WTC11 (cell line): ENCODE results near the gene UBXN4. TPM values are rescaled to one million over a fixed set of nuclear protein-coding genes. Genes with fewer than 3 reads are reported as not detected.

Source experiments
- ATAC-seq: fragments of 200-7000 bp; cut with Tn5 transposase; 2 replicates; pipeline ENCODE4 v1.10.0; 2021; ENCODE audit warnings: mild to moderate bottlenecking, moderate library complexity
- CTCF ChIA-PET: fragments of 300-600 bp; sonication (Branson Sonifier 250); formaldehyde crosslinking; loops from one replicate; lab custom pipeline; 2021; ENCODE audit warnings: antibody characterized with exemption; lab: Charles Lee
- POLR2A ChIA-PET: fragments of 350-600 bp; sonication (Branson Sonifier 250); formaldehyde crosslinking; loops from one replicate; lab custom pipeline; 2021; ENCODE audit warnings: antibody characterized with exemption; lab: Charles Lee
- DNase-seq: peaks from one replicate; pipeline ENCODE4 v3.0.0; 2021; ENCODE audit warnings: low spot score
- H3K27ac Mint-ChIP-seq: 2 replicates; pipeline ENCODE4 v1.8.0; 2021; ENCODE audit warnings: mixed read lengths
- H3K27me3 Mint-ChIP-seq: 2 replicates; pipeline ENCODE4 v1.8.0; 2021; ENCODE audit warnings: low read depth, mild to moderate bottlenecking, moderate library complexity, mixed read lengths
- H3K36me3 Mint-ChIP-seq: 2 replicates; pipeline ENCODE4 v1.8.0; 2021; ENCODE audit warnings: mixed read lengths
- H3K4me1 Mint-ChIP-seq: 2 replicates; pipeline ENCODE4 v1.8.0; 2022; ENCODE audit warnings: mixed read lengths
- H3K4me3 Mint-ChIP-seq: 2 replicates; pipeline ENCODE4 v1.8.0; 2021; ENCODE audit warnings: mild to moderate bottlenecking, moderate library complexity, mixed read lengths
- H3K9me3 Mint-ChIP-seq: 2 replicates; pipeline ENCODE4 v1.8.0; 2021; ENCODE audit warnings: mixed read lengths
- ATF1 ChIP-seq: sonication (generic); formaldehyde crosslinking; IDR thresholded peaks from 2 replicates; pipeline ENCODE4 v1.8.1; 2023; ENCODE audit warnings: mild to moderate bottlenecking, moderate library complexity, missing genetic modification reagents
- CBFB ChIP-seq: sonication (generic); formaldehyde crosslinking; IDR thresholded peaks from 2 replicates; pipeline ENCODE4 v1.8.1; 2022; ENCODE audit warnings: mild to moderate bottlenecking, low read depth, missing genetic modification reagents
- CREB1 ChIP-seq: sonication (generic); formaldehyde crosslinking; IDR thresholded peaks from 2 replicates; pipeline ENCODE4 v1.8.0; 2023; ENCODE audit warnings: mild to moderate bottlenecking, missing genetic modification reagents
- CREM ChIP-seq: sonication (generic); formaldehyde crosslinking; IDR thresholded peaks from 2 replicates; pipeline ENCODE4 v1.8.1; 2022; ENCODE audit warnings: mild to moderate bottlenecking, missing genetic modification reagents, moderate library complexity
- EMX1 ChIP-seq: fragments of 250-450 bp; sonication (Bioruptor Pico); IDR thresholded peaks from 2 replicates; pipeline ENCODE4 v1.8.0; 2021; ENCODE audit warnings: mild to moderate bottlenecking
- FOXJ3 ChIP-seq: sonication (generic); formaldehyde crosslinking; IDR thresholded peaks from 2 replicates; pipeline ENCODE4 v1.9.0; 2021; ENCODE audit warnings: missing genetic modification reagents, mild to moderate bottlenecking, borderline replicate concordance
- GABPB1 ChIP-seq: sonication (generic); formaldehyde crosslinking; IDR thresholded peaks from 2 replicates; pipeline ENCODE4 v1.8.1; 2023; ENCODE audit warnings: mild to moderate bottlenecking, missing genetic modification reagents
- HMGA2 ChIP-seq: fragments of 250-450 bp; sonication (Bioruptor Pico); IDR thresholded peaks from 2 replicates; pipeline ENCODE4 v1.4.0; 2021; ENCODE audit warnings: mild to moderate bottlenecking, moderate library complexity
- NFATC4 ChIP-seq: fragments of 250-450 bp; sonication (Bioruptor Pico); IDR thresholded peaks from 2 replicates; pipeline ENCODE4 v1.9.0; 2021; ENCODE audit warnings: mild to moderate bottlenecking
- RORB ChIP-seq: fragments of 250-450 bp; sonication (Bioruptor Pico); IDR thresholded peaks from 2 replicates; pipeline ENCODE4 v1.9.0; 2021; ENCODE audit warnings: mild to moderate bottlenecking
- TEAD1 ChIP-seq: sonication (generic); formaldehyde crosslinking; IDR thresholded peaks from 2 replicates; pipeline ENCODE4 v1.8.0; 2022; ENCODE audit warnings: mild to moderate bottlenecking, missing genetic modification reagents
- TP53 ChIP-seq: sonication (generic); formaldehyde crosslinking; IDR thresholded peaks from 2 replicates; pipeline ENCODE4 v1.8.1; 2023; ENCODE audit warnings: mild to moderate bottlenecking, missing genetic modification reagents
- ZNF138 ChIP-seq: sonication (generic); formaldehyde crosslinking; conservative IDR thresholded peaks from 2 replicates; pipeline ENCODE4 v1.8.1; 2022; ENCODE audit warnings: mild to moderate bottlenecking, moderate library complexity, missing genetic modification reagents
- ZNF416 ChIP-seq: fragments of 250-450 bp; sonication (Bioruptor Pico); IDR thresholded peaks from 2 replicates; pipeline ENCODE4 v1.9.0; 2021; ENCODE audit warnings: mild to moderate bottlenecking, inconsistent platforms
- total RNA-seq: library from RNA; stranded (reverse); gene quantifications from 3 replicates; pipeline ENCODE4 v1.2.3, GENCODE V29; 2021
- TF ChIP-seq, protein P1 (sequence below): sonication (generic); formaldehyde crosslinking; IDR thresholded peaks from 2 replicates; pipeline ENCODE4 v1.8.1; 2023; ENCODE audit warnings: mild to moderate bottlenecking, moderate library complexity, missing genetic modification reagents
- TF ChIP-seq, protein P2 (sequence below): sonication (generic); formaldehyde crosslinking; IDR thresholded peaks from 2 replicates; pipeline ENCODE4 v1.8.1; 2022; ENCODE audit warnings: mild to moderate bottlenecking, missing genetic modification reagents, moderate library complexity, borderline replicate concordance
- TF ChIP-seq, protein P3 (sequence below): sonication (generic); formaldehyde crosslinking; IDR thresholded peaks from 2 replicates; pipeline ENCODE4 v1.8.0; 2023; ENCODE audit warnings: mild to moderate bottlenecking, missing genetic modification reagents
- TF ChIP-seq, protein P4 (sequence below): sonication (generic); formaldehyde crosslinking; IDR thresholded peaks from 2 replicates; pipeline ENCODE4 v1.8.1; 2023; ENCODE audit warnings: mild to moderate bottlenecking, missing genetic modification reagents
- TF ChIP-seq, protein P5 (sequence below): fragments of 200-600 bp; IDR thresholded peaks from 2 replicates; pipeline ENCODE4 v1.8.0; 2022; ENCODE audit warnings: antibody characterized with exemption
- TF ChIP-seq, protein P6 (sequence below): sonication (generic); formaldehyde crosslinking; IDR thresholded peaks from 2 replicates; pipeline ENCODE4 v1.8.0; 2022; ENCODE audit warnings: mild to moderate bottlenecking, missing genetic modification reagents

UBXN4 gene
- total RNA-seq, 1 experiment from 2014 or later: 68.1 TPM

DNA sequence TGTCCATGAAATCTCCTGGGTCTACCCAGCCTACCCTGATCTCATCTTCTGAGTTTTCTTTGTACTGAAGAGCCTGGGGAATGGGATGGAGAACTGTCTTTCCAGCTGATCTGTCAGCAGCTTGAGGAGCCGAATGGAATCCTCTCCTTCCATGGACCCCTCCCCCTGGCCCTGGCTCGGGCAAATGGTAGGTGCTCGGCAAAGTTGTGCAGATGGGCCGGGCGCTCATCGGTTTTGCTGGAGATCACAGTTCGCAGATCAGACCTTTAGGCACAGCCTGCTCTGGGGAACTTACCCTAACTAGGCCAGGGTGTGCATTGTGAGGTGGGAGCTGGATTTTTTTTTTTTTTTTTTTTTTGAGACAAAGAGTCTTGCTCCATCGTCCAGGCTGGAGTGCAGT, 55.0 kb downstream of the UBXN4 start:
- Mint-ChIP-seq H3K4me3 (no peak overlapping the region), H3K4me1 (peaks cover 7% of the 10 kb centered on the region; the same call in 1 of the 2 replicates), H3K27ac (no peak overlapping the region), H3K9me3 (peaks cover 28% of the 10 kb centered on the region), H3K27me3 (no peaks in the 10 kb centered on the region), H3K36me3 (peaks cover 16% of the 10 kb centered on the region)
- ATAC-seq (no peak), DNase-seq (no peak)
- POLR2A ChIA-PET: interaction anchor here (0.6 kb wide), 3 partner anchors 183 to 871 kb away, joined by 3 read pairs; no protein-coding TSS in a partner anchor
- CTCF ChIA-PET: interaction anchor here (0.7 to 2.6 kb wide), 7 partner anchors 12 to 808 kb away, joined by 3 to 26 read pairs (median 3); no protein-coding TSS in a partner anchor
- TF ChIP-seq, protein P1, sequence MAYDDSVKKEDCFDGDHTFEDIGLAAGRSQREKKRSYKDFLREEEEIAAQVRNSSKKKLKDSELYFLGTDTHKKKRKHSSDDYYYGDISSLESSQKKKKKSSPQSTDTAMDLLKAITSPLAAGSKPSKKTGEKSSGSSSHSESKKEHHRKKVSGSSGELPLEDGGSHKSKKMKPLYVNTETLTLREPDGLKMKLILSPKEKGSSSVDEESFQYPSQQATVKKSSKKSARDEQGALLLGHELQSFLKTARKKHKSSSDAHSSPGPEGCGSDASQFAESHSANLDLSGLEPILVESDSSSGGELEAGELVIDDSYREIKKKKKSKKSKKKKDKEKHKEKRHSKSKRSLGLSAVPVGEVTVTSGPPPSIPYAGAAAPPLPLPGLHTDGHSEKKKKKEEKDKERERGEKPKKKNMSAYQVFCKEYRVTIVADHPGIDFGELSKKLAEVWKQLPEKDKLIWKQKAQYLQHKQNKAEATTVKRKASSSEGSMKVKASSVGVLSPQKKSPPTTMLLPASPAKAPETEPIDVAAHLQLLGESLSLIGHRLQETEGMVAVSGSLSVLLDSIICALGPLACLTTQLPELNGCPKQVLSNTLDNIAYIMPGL (CRISPR knock-in tag): no peak
- no peak for TF ChIP-seq FOXJ3 (CRISPR knock-in tag)
- no peak for TF ChIP-seq ATF1 (CRISPR knock-in tag)
- TF ChIP-seq, protein P2, sequence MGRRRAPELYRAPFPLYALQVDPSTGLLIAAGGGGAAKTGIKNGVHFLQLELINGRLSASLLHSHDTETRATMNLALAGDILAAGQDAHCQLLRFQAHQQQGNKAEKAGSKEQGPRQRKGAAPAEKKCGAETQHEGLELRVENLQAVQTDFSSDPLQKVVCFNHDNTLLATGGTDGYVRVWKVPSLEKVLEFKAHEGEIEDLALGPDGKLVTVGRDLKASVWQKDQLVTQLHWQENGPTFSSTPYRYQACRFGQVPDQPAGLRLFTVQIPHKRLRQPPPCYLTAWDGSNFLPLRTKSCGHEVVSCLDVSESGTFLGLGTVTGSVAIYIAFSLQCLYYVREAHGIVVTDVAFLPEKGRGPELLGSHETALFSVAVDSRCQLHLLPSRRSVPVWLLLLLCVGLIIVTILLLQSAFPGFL: no peak
- TF ChIP-seq CREB1 (CRISPR knock-in tag): no peak
- no peak for TF ChIP-seq TP53 (CRISPR knock-in tag)
- no peak for TF ChIP-seq TEAD1 (CRISPR knock-in tag)
- TF ChIP-seq EMX1 (CRISPR knock-in tag): no peak
- TF ChIP-seq RORB (CRISPR knock-in tag): no peak
- TF ChIP-seq, protein P3, sequence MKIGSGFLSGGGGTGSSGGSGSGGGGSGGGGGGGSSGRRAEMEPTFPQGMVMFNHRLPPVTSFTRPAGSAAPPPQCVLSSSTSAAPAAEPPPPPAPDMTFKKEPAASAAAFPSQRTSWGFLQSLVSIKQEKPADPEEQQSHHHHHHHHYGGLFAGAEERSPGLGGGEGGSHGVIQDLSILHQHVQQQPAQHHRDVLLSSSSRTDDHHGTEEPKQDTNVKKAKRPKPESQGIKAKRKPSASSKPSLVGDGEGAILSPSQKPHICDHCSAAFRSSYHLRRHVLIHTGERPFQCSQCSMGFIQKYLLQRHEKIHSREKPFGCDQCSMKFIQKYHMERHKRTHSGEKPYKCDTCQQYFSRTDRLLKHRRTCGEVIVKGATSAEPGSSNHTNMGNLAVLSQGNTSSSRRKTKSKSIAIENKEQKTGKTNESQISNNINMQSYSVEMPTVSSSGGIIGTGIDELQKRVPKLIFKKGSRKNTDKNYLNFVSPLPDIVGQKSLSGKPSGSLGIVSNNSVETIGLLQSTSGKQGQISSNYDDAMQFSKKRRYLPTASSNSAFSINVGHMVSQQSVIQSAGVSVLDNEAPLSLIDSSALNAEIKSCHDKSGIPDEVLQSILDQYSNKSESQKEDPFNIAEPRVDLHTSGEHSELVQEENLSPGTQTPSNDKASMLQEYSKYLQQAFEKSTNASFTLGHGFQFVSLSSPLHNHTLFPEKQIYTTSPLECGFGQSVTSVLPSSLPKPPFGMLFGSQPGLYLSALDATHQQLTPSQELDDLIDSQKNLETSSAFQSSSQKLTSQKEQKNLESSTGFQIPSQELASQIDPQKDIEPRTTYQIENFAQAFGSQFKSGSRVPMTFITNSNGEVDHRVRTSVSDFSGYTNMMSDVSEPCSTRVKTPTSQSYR (CRISPR knock-in tag): no peak
- TF ChIP-seq CREM: no peak
- TF ChIP-seq CBFB: no peak
- TF ChIP-seq ZNF138: no peak
- no peak for TF ChIP-seq HMGA2 (CRISPR knock-in tag)
- TF ChIP-seq, protein P4, sequence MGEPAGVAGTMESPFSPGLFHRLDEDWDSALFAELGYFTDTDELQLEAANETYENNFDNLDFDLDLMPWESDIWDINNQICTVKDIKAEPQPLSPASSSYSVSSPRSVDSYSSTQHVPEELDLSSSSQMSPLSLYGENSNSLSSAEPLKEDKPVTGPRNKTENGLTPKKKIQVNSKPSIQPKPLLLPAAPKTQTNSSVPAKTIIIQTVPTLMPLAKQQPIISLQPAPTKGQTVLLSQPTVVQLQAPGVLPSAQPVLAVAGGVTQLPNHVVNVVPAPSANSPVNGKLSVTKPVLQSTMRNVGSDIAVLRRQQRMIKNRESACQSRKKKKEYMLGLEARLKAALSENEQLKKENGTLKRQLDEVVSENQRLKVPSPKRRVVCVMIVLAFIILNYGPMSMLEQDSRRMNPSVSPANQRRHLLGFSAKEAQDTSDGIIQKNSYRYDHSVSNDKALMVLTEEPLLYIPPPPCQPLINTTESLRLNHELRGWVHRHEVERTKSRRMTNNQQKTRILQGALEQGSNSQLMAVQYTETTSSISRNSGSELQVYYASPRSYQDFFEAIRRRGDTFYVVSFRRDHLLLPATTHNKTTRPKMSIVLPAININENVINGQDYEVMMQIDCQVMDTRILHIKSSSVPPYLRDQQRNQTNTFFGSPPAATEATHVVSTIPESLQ (CRISPR knock-in tag): no peak

DNA sequence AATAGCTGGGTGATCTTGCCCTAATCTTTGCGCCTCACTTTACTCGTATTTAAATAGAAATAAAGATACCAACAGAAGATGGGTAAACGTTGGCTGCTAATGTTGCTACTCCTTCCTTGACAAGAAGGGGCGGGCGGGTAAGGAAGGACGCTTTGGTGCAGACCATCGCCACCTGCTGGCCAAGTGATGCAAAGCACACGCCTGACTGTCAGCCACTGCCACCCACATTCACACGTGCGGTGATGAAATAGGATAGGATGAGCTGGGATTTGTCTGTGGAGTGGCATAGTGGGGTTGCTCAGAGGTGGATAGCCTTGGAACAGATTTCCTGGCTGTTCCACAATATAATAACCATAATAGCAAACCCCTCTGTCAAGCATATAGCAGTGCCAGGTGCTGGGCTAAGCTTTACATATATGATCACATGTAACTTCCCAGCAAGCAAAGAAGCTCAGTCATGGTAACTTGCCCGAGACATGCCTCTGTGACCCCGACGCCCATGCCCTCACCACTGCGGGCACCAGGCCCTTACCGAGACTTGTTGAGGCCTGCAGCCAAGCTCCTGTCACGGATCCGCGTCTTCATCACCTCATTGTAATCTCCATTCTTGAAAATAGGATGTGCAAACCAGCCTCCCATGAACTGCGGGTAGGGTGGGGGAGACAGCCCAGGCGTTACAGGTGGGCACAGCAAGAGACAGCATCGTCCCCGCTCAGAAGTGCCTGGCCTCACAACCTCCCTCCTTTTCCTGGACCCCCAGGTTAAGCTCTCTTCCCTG, 56.0 kb downstream of the UBXN4 start:
- peak; percentile 84 for DNase-seq
- ChIA-PET POLR2A (interaction anchor here (0.5 kb wide), 1 partner anchor 11 kb away, joined by 5 read pairs; no protein-coding TSS in a partner anchor), CTCF (interaction anchor here (0.5 to 2.6 kb wide), 45 partner anchors 8 to 809 kb away, joined by 3 to 26 read pairs (median 3); partner anchors contain the start of genes LCT and MCM6)
- peaks cover 31% of the 10 kb centered on the region for H3K9me3 Mint-ChIP-seq
- H3K36me3 Mint-ChIP-seq: peaks cover 25% of the 10 kb centered on the region
- H3K27ac Mint-ChIP-seq: no peak overlapping the region; the same call in 1 of the 2 replicates
- TF ChIP-seq NFATC4 (CRISPR knock-in tag) (no peak), ZNF416 (CRISPR knock-in tag) (no peak), GABPB1 (CRISPR knock-in tag) (peak; percentile 67)
- TF ChIP-seq, protein P1 (CRISPR knock-in tag): 0 out of 2 replicates have a peak, but pooled peaks have one; percentile 32
- TF ChIP-seq, protein P5, sequence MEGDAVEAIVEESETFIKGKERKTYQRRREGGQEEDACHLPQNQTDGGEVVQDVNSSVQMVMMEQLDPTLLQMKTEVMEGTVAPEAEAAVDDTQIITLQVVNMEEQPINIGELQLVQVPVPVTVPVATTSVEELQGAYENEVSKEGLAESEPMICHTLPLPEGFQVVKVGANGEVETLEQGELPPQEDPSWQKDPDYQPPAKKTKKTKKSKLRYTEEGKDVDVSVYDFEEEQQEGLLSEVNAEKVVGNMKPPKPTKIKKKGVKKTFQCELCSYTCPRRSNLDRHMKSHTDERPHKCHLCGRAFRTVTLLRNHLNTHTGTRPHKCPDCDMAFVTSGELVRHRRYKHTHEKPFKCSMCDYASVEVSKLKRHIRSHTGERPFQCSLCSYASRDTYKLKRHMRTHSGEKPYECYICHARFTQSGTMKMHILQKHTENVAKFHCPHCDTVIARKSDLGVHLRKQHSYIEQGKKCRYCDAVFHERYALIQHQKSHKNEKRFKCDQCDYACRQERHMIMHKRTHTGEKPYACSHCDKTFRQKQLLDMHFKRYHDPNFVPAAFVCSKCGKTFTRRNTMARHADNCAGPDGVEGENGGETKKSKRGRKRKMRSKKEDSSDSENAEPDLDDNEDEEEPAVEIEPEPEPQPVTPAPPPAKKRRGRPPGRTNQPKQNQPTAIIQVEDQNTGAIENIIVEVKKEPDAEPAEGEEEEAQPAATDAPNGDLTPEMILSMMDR: peak; percentile 83
- TF ChIP-seq, protein P6, sequence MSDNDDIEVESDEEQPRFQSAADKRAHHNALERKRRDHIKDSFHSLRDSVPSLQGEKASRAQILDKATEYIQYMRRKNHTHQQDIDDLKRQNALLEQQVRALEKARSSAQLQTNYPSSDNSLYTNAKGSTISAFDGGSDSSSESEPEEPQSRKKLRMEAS (CRISPR knock-in tag): peak; percentile 78
- TF ChIP-seq, all 79 proteins: peak for 4
- H3K4me3 Mint-ChIP-seq: no peak overlapping the region
- peak; percentile 87 for ATAC-seq
- no peaks in the 10 kb centered on the region for H3K27me3 Mint-ChIP-seq
- peaks cover 7% of the 10 kb centered on the region; the same call in 1 of the 2 replicates for H3K4me1 Mint-ChIP-seq
